ENCODE results near the gene CELF4. TPM values are rescaled to one million over a fixed set of nuclear protein-coding genes. Genes with fewer than 3 reads are reported as not detected.

CELF4 gene
- total RNA-seq, 2 donors from 2014 or later = 3.3 to 4.7 TPM

GRCh38 chr18:37402735-37403099, 162.9 kb downstream of the CELF4 start:
- Histone ChIP-seq H3K4me1 (no peaks in the 10 kb centered on the region), H3K27me3 (no peaks in the 10 kb centered on the region), H3K9me3 (no peaks in the 10 kb centered on the region), H3K27ac (no peak overlapping the region), H3K4me3 (no peak overlapping the region), H3K36me3 (replicated peaks in 1 of 2; ENCODE audit: insufficient read depth in 1 of 2, low read depth in 2 of 2) (no peaks in the 10 kb centered on the region)
- ATAC-seq (no peak), DNase-seq (no peak)
- 25 to 57% methylated on average over 1 of the region's 1 CpG for WGBS, 2 donors
- intact Hi-C loops (cut with DNase I) = no loop called here
- TF ChIP-seq POLR2A (IDR thresholded peaks at IDR 0.05) = no peak
- TF ChIP-seq, protein P1, sequence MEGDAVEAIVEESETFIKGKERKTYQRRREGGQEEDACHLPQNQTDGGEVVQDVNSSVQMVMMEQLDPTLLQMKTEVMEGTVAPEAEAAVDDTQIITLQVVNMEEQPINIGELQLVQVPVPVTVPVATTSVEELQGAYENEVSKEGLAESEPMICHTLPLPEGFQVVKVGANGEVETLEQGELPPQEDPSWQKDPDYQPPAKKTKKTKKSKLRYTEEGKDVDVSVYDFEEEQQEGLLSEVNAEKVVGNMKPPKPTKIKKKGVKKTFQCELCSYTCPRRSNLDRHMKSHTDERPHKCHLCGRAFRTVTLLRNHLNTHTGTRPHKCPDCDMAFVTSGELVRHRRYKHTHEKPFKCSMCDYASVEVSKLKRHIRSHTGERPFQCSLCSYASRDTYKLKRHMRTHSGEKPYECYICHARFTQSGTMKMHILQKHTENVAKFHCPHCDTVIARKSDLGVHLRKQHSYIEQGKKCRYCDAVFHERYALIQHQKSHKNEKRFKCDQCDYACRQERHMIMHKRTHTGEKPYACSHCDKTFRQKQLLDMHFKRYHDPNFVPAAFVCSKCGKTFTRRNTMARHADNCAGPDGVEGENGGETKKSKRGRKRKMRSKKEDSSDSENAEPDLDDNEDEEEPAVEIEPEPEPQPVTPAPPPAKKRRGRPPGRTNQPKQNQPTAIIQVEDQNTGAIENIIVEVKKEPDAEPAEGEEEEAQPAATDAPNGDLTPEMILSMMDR (IDR thresholded peaks at IDR 0.05) = no peak

- no peaks in the 10 kb centered on the region for H3K9me3 ChIP-seq
- no peak overlapping the region for H3K27ac ChIP-seq
- no peaks in the 10 kb centered on the region for H3K36me3 ChIP-seq (replicated peaks in 1 of 2; ENCODE audit: insufficient read depth in 1 of 2, low read depth in 2 of 2)
- no peaks in the 10 kb centered on the region for H3K27me3 ChIP-seq
- no peaks in the 10 kb centered on the region for H3K4me1 ChIP-seq
- no peak overlapping the region for H3K4me3 ChIP-seq
- WGBS, 2 donors = 70 to 72% methylated on average over 4 of the region's 4 CpGs
- TF ChIP-seq POLR2A (IDR thresholded peaks at IDR 0.05) = no peak
- TF ChIP-seq, protein P1 (IDR thresholded peaks at IDR 0.05) = no peak
- intact Hi-C loops (cut with DNase I) = no loop called here
- DNase-seq (no peak), ATAC-seq (no peak)
Observed at GRCh38 chr18:37400802-37401201, 164.8 kb downstream of the CELF4 start.

DNA sequence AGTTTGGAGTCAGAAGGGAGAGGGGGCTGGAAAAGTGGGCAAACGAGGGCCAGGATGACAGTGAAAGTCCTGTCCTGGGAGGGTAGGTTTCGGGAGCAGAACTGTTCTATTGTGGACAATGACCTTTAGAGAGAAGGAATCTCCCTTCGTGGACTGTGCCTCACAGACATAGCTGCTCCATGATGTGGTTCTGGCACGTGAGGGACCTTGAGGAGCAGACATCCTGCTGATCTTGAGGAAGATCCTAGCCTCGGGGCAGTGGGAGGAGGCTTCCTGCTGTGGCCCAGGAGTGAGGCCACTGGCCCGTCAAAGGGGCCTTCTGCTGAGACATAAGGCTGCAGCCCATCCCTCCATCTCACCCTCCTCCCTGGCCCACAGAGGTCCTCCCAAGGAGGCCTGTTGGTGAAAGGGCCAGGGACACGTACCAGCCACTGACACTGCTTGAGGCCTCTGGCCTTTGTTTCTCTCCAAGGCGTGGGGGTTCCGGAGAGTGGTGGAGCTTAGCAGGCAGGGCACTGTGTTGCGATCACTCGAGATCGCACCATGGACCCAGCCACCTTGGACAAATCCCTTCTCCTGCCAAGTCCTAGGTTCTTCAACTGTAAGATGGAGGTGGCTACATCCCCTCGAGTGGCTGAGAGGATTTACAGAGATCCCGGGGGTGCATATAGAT, 167.2 kb downstream of the CELF4 start:
- TF ChIP-seq POLR2A (IDR thresholded peaks at IDR 0.05) = no peak
- TF ChIP-seq, protein P1 (IDR thresholded peaks at IDR 0.05) = no peak
- H3K4me3 ChIP-seq = no peak overlapping the region
- ATAC-seq = no peak
- no peak overlapping the region for H3K27ac ChIP-seq
- DNase-seq = no peak
- intact Hi-C loops (cut with DNase I) = no loop called here
- peaks cover 12% of the 10 kb centered on the region for H3K4me1 ChIP-seq
- no peaks in the 10 kb centered on the region for H3K9me3 ChIP-seq
- no peaks in the 10 kb centered on the region for H3K36me3 ChIP-seq (replicated peaks in 1 of 2; ENCODE audit: insufficient read depth in 1 of 2, low read depth in 2 of 2)
- WGBS, 2 donors = 70 to 77% methylated on average over 12 to 14 of the region's 14 CpGs
- H3K27me3 ChIP-seq = peaks cover 0 to 1% of the 10 kb centered on the region in 2 donors

DNA sequence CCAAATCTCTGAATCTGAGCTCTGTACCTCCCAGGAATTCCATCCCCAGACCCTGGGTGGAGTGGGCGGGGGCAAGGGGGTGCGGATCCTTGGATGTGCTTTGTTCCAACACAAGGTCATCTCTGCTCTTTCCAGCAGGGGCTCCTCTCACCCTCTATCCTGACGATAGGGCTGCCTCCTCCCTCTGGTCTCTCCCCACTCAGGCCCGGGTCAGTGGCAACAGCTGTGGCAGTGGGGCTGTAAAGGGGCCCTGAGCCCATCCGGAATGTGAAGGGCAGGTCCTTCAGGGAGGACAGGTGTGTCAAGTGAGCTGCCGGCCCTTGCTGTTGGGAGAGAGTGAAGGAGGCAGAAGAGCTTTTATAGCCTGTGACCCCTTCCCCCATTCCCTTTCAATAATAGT, 167.8 kb downstream of the CELF4 start:
- Histone ChIP-seq H3K4me3 (no peak overlapping the region), H3K27me3 (peaks cover 0 to 3% of the 10 kb centered on the region in 2 donors), H3K36me3 (replicated peaks in 1 of 2; ENCODE audit: insufficient read depth in 1 of 2, low read depth in 2 of 2) (no peaks in the 10 kb centered on the region), H3K27ac (no peak overlapping the region), H3K9me3 (no peaks in the 10 kb centered on the region), H3K4me1 (peaks cover 15% of the 10 kb centered on the region)
- DNase-seq = no peak
- intact Hi-C loops (cut with DNase I) = no loop called here
- 63% methylated on average over 3 to 6 of the region's 6 CpGs for WGBS, 2 donors
- ATAC-seq = no peak
- TF ChIP-seq POLR2A (IDR thresholded peaks at IDR 0.05) = no peak
- TF ChIP-seq, protein P1 (IDR thresholded peaks at IDR 0.05) = no peak

Data from body of pancreas (tissue), 4 donors.